GM19438 (cell line): ENCODE data around the gene NFE2L1.

Experiments
- ATAC-seq: cut with Tn5 transposase; IDR thresholded peaks from one replicate; pipeline ENCODE4 v1.9.1; 2021; ENCODE audit warnings: low read depth; ENCODE audit not compliant: unreplicated experiment

Gene NFE2L1

DNA sequence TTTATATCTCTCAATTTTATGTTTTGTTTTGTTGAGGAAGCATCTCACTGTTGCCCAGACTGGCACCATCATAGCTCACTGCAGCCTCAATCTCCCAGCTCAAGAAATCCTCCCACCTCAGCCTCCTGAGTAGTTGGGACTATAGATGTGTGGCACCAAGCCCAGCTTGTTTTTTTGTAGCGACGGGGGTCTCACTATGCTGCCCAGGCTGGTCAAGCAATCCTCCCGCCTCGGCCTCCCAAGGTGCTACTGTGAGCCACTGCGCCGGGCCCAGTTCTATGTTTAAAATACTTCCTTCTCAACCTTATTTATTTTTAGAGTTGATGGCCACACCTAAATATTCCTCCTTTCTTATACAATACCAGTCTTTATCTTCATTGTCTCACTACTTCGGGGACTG is 1.9 kb upstream of the NFE2L1 start:
- ATAC-seq, result no peak

DNA sequence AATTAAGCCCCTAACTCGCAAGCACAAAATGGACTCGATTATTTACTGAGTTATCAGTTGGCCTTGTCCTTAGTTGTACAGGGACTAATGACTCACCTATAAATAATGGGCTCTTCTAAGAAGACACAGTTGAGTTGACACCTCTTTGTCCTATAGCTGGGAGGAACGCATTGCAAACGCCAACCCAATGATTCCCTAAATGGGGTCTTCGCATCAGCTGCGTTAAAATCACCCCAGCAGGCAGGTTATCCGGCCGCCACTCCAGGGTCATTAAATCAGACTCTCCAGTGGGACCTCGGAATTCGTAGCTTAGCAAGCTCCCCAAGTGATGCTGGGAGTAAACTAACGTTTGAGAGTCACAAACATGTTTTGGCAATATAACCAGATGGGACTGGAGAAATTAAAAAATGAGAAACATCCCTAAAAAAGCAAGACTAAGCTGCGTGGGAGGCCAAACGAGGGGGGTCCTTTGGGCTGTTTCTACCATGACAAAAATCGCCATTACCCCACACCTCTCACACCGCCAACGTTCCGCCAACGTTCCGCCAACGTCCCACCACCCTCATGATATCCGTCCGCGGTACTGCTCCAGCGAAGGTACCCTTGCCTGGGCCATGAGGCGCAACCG is 932 bp upstream of the NFE2L1 start:
- no peak for ATAC-seq

- ATAC-seq, result peak; percentile 42
These were observed 396 bp downstream of the NFE2L1 start for GRCh38 chr17:48048384-48049126.

DNA sequence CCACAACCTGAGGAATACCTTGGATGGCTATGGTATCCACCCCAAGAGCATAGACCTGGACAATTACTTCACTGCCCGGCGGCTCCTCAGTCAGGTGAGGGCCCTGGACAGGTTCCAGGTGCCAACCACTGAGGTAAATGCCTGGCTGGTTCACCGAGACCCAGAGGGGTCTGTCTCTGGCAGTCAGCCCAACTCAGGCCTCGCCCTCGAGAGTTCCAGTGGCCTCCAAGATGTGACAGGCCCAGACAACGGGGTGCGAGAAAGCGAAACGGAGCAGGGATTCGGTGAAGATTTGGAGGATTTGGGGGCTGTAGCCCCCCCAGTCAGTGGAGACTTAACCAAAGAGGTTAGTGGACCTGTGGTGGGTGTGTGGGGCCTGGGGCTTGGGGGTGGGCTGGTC is 3.1 kb downstream of the NFE2L1 start:
- ATAC-seq, result no peak

- ATAC-seq, result no peak
These were observed 3.7 kb downstream of the NFE2L1 start for GRCh38 chr17:48051706-48052486.

- no peak for ATAC-seq
These were observed 5.0 kb downstream of the NFE2L1 start for GRCh38 chr17:48052956-48053757.

DNA sequence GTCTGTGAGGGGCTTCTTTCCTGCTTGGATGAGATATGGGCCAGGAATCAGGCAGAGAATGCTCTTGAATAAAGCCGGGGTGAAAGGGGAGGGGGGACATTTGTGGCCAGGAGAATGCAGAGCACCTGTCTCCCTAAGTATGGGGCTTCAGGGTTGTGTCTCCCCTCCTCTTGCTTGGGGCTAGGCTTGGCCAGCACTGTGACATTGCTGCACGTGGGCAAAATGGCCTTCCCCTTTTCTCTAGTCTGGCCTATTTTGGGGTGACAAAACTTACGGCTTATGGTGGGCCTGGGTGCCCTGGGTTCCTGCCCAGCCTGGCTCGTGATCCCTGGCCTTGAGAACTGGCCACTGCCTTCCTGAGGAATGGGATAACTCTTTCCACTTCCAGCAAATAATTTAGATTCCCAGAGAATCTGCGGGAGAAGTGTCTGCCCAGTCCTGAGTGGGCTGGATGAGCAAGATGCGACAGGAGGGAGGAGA is 5.6 kb downstream of the NFE2L1 start:
- no peak for ATAC-seq

GRCh38 chr17:48054238-48055185 is 6.4 kb downstream of the NFE2L1 start:
- ATAC-seq, result no peak

DNA sequence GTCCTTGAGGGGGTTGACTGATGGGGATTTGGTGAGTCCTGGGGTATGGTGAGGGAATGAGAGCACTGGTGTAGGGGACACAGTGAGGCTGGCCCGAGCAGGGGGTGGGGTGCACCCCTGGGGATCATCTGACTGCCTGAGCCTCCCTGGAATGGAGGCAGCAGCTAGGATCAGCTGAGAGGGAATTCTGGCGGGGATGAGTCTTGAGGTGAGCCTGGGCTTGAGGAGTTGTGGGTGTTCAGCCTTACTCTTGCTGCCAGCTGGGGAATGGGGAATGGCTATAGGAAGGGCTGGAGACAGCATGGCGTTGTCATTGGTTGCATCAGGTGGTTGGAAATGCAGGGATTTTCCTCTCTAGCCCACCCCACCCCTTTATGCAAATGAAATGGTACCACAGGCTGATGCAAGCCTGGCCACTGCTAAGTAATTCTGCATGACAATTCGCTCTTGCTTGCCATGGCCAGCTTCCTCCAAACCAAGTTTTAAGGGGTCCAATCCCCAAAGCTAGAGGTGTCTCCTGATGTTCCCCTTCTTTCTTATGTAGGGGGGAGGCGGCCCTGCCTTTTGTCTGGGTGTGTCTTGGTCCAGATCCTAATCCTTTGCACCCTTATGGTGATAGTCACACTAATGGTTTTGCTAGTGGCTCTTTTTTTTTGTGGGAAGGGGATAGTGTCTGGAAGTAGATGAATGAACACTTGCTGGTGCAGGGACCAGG is 7.5 kb downstream of the NFE2L1 start:
- peak; percentile 63 for ATAC-seq

DNA sequence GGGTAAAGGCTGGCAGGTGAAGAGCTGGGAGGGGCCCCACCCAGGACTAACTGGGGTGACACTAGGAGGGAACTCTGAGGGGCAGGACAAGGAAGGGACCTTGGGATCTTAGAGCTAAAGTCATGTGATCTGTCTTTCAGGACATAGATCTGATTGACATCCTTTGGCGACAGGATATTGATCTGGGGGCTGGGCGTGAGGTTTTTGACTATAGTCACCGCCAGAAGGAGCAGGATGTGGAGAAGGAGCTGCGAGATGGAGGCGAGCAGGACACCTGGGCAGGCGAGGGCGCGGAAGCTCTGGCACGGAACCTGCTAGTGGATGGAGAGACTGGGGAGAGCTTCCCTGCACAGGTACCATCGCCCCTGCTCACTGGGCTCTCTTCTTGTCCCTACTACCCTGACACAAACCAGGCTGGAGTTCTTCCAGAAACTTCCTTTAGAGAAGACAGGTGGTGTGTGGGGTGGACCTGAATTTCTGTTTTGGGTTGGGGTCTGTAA is 8.1 kb downstream of the NFE2L1 start:
- ATAC-seq, result no peak

DNA sequence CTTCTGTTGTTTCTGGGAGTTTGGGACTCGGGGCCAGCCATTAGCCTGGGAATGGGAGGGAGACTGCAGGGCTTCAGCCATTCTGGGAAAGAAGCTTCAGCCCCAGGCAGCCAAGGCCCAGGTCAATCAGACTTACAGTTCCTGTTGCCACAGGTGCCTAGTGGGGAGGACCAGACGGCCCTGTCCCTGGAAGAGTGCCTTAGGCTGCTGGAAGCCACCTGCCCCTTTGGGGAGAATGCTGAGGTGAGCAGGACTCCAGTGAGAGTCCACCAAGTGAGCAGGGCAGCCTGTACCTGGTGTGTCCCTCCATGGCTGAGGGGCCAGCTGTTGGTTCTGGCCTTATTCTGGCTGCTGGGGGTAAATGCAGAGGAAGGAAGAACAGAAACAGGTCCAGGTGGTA is 8.7 kb downstream of the NFE2L1 start:
- no peak for ATAC-seq

- no peak for ATAC-seq
These were observed 9.5 kb downstream of the NFE2L1 start for GRCh38 chr17:48057626-48058025.

DNA sequence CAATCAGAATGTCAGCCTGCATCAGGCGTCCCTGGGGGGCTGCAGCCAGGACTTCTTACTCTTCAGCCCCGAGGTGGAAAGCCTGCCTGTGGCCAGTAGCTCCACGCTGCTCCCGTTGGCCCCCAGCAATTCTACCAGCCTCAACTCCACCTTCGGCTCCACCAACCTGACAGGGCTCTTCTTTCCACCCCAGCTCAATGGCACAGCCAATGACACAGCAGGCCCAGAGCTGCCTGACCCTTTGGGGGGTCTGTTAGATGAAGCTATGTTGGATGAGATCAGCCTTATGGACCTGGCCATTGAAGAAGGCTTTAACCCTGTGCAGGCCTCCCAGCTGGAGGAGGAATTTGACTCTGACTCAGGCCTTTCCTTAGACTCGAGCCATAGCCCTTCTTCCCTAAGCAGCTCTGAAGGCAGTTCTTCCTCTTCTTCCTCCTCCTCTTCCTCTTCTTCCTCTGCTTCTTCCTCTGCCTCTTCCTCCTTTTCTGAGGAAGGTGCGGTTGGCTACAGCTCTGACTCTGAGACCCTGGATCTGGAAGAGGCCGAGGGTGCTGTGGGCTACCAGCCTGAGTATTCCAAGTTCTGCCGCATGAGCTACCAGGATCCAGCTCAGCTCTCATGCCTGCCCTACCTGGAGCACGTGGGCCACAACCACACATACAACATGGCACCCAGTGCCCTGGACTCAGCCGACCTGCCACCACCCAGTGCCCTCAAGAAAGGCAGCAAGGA is 10.4 kb downstream of the NFE2L1 start:
- ATAC-seq, result no peak

DNA sequence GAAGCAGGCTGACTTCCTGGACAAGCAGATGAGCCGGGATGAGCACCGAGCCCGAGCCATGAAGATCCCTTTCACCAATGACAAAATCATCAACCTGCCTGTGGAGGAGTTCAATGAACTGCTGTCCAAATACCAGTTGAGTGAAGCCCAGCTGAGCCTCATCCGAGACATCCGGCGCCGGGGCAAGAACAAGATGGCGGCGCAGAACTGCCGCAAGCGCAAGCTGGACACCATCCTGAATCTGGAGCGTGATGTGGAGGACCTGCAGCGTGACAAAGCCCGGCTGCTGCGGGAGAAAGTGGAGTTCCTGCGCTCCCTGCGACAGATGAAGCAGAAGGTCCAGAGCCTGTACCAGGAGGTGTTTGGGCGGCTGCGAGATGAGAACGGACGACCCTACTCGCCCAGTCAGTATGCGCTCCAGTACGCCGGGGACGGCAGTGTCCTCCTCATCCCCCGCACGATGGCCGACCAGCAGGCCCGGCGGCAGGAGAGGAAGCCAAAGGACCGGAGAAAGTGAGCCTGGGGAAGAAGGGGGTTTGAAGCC is 11.0 kb downstream of the NFE2L1 start:
- ATAC-seq, result no peak

DNA sequence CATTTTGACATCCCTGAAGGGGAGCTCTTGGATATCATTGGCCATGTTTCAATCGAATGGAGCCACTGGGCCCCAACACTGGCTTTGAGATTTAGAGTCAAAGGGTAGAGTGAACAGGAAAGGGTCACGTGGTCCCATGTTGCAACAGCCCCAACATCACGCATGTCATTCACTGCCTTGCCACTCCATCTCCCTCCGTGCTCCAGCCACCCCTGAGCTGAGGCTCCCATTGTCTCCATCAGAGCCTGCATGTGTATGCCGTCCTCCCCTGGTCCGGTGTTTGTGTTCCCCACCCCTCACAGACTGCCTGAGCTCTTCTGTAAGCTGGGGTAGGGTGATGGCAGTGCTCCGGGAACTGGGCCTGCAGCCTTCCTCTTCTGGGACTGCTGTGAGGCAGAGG is 12.1 kb downstream of the NFE2L1 start:
- no peak for ATAC-seq

GRCh38 chr17:48062273-48062672 is 14.1 kb downstream of the NFE2L1 start:
- no peak for ATAC-seq

GRCh38 chr17:48064638-48065037 is 16.5 kb downstream of the NFE2L1 start:
- no peak for ATAC-seq

DNA sequence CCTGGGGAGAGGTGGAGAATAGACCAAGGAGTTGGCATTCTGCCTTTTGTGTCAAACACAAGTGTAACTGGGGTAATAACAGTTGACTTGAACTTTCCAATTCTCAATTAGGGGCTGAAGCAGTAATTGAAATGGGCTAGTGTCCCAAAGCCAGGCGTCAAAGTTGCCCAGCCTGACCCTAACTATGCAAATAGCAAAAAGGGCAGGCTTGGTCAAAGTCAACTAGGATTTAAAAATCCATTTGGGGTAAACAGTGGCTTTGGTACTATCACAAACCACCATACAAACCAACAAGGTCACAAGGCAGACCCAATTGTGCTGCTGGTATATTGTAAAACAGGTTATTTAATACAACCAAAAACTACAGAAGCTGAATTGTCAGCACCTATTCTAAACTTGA is 18.0 kb downstream of the NFE2L1 start:
- ATAC-seq, result no peak
